Hepatocyte (in vitro differentiated cells): ENCODE measurements around the gene PIGR. TPM values are rescaled to one million over a fixed set of nuclear protein-coding genes. Genes with fewer than 3 reads are reported as not detected.

ENCODE experiments used
- DNase-seq: peaks from one replicate; pipeline ENCODE4 v3.0.0-alpha.2; 2016; ENCODE audit warnings: low spot score
- H2AFZ ChIP-seq: fragments of 200-600 bp; sonication (generic); 2 replicates; pipeline ENCODE4 v1.6.0; 2016; ENCODE audit warnings: antibody characterized with exemption, mild to moderate bottlenecking
- H3K27ac ChIP-seq: fragments of 200-600 bp; sonication (generic); 2 replicates; pipeline ENCODE4 v1.5.1; 2016; ENCODE audit warnings: mild to moderate bottlenecking
- H3K27me3 ChIP-seq: fragments of 200-600 bp; sonication (generic); 2 replicates; pipeline ENCODE4 v1.6.1; 2016
- H3K36me3 ChIP-seq: fragments of 200-600 bp; sonication (generic); replicated peaks from 2 replicates; pipeline ENCODE4 v1.5.1; 2016; ENCODE audit warnings: low read depth; ENCODE audit not compliant: insufficient read depth
- H3K4me1 ChIP-seq: fragments of 200-600 bp; sonication (generic); 2 replicates; pipeline ENCODE4 v1.5.1; 2016; ENCODE audit warnings: mild to moderate bottlenecking, moderate library complexity; ENCODE audit not compliant: insufficient read depth
- H3K4me2 ChIP-seq: fragments of 200-600 bp; sonication (generic); 2 replicates; pipeline ENCODE4 v1.6.0; 2016
- H3K4me3 ChIP-seq: fragments of 200-600 bp; sonication (generic); 2 replicates; pipeline ENCODE4 v1.5.1; 2016; ENCODE audit warnings: mild to moderate bottlenecking
- H3K79me2 ChIP-seq: fragments of 200-600 bp; sonication (generic); 2 replicates; pipeline ENCODE4 v1.6.0; 2017; ENCODE audit warnings: mild to moderate bottlenecking
- H3K9me2 ChIP-seq: fragments of 200-600 bp; sonication (generic); replicated peaks from 2 replicates; pipeline ENCODE4 v1.6.0; 2017; ENCODE audit warnings: mild to moderate bottlenecking; ENCODE audit not compliant: insufficient read depth
- H3K9me3 ChIP-seq: fragments of 200-600 bp; sonication (generic); 2 replicates; pipeline ENCODE4 v1.5.1; 2016; ENCODE audit warnings: low read depth, mild to moderate bottlenecking
- H4K20me1 ChIP-seq: fragments of 200-600 bp; sonication (generic); 2 replicates; pipeline ENCODE4 v1.6.0; 2016; ENCODE audit warnings: mild to moderate bottlenecking; ENCODE audit not compliant: insufficient read depth, poor library complexity, severe bottlenecking
- EZH2 ChIP-seq: fragments of 200-600 bp; sonication (generic); IDR thresholded peaks from 2 replicates; pipeline ENCODE4 v1.6.1; 2016; ENCODE audit warnings: antibody characterized with exemption, mild to moderate bottlenecking, borderline replicate concordance
- EZH2phosphoT487 ChIP-seq: fragments of 200-600 bp; sonication (generic); IDR thresholded peaks from one replicate; pipeline ENCODE4 v1.6.1; 2018; ENCODE audit warnings: antibody characterized with exemption, mild to moderate bottlenecking, low read depth, moderate library complexity; ENCODE audit not compliant: unreplicated experiment, severe bottlenecking
- WGBS: methylation state at CpG from one replicate; pipeline ENCODE4 v1.1.6; 2016; ENCODE audit warnings: low lambda C conversion rate; ENCODE audit errors: missing lambda C conversion rate; 5-methylcytosine and 5-hydroxymethylcytosine counted together
- polyA plus RNA-seq: library from polyadenylated mRNA; unstranded; fragments of >200 nt; fragmentation: Nextera tagmentation; extraction: Ambion mirVana; gene quantifications from 2 replicates; pipeline ENCODE4 v1.2.1, GENCODE V29; 2016
- total RNA-seq: library from RNA; depleted of rRNA; stranded (reverse); fragments of >200 nt; gene quantifications from 2 replicates; pipeline ENCODE4 v1.2.3, GENCODE V29; 2014
- TF ChIP-seq, protein P1 (sequence below): fragments of 200-600 bp; sonication (generic); IDR thresholded peaks from 2 replicates; pipeline ENCODE4 v1.5.1; 2016; ENCODE audit warnings: antibody characterized with exemption, mild to moderate bottlenecking; ENCODE audit not compliant: poor library complexity

Gene PIGR
- total and polyA plus RNA-seq, 2 experiments from 2014 or later = 8.1 to 22.9 TPM

DNA sequence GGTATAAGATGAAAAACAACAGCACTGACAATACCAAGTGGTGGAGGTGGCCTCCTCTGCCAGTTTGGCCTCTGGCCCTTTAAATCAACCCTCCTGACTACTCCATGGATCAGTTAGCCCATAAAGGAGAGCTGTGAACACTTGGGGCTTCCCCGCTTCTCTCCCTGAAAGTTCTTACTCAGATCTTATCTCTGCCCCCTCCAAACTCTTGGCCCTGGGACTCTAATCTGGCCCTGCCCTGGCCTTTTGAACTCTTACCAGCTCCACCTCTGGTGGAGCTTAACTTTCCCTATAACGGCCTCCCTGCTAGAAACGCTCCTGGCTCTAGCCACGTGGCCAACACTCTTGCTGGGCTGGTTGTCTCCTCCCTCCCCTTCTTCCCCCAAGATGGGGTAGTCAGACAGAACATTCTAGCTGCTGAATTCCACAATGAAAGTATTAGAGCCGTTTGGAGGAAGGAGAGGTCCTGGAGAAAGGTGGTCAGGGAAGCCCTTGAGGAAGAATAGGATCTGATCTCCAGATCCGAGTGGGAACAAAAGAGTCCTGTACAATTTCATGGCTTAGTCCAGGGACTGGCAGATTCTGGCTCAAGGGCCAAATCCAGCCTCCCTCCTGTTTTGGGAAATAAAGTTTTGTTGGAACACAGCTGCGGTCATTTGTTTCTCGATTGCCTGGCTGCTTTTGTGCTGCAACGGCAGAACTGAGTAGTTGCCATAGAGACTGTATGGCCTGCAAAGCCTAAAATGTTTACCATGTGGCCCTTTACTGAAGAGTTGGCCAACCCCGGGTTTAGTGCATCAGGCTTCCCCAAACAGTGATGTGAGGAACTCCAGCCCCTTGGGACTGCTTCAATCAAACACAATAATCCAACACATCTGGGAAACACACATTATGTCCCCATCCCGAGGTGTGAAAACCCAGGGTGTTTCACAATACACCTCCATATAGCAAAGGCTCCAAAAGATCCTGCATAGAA is 9.5 kb upstream of the PIGR start:
- Histone ChIP-seq H3K4me1 (peaks cover 37% of the 10 kb centered on the region), H3K4me3 (no peak overlapping the region), H3K9me2 (no peaks in the 10 kb centered on the region), H3K27me3 (no peaks in the 10 kb centered on the region), H3K79me2 (no peaks in the 10 kb centered on the region), H3K27ac (peak overlapping the region; percentile 49), H2AFZ (peak overlapping the region; percentile 7), H3K9me3 (no peaks in the 10 kb centered on the region), H3K36me3 (no peaks in the 10 kb centered on the region), H4K20me1 (no peaks in the 10 kb centered on the region), H3K4me2 (no peak overlapping the region)
- WGBS = 43% methylated on average over 11 of the region's 11 CpGs
- DNase-seq = peak; percentile 68
- no peak for TF ChIP-seq EZH2phosphoT487
- TF ChIP-seq, protein P1, sequence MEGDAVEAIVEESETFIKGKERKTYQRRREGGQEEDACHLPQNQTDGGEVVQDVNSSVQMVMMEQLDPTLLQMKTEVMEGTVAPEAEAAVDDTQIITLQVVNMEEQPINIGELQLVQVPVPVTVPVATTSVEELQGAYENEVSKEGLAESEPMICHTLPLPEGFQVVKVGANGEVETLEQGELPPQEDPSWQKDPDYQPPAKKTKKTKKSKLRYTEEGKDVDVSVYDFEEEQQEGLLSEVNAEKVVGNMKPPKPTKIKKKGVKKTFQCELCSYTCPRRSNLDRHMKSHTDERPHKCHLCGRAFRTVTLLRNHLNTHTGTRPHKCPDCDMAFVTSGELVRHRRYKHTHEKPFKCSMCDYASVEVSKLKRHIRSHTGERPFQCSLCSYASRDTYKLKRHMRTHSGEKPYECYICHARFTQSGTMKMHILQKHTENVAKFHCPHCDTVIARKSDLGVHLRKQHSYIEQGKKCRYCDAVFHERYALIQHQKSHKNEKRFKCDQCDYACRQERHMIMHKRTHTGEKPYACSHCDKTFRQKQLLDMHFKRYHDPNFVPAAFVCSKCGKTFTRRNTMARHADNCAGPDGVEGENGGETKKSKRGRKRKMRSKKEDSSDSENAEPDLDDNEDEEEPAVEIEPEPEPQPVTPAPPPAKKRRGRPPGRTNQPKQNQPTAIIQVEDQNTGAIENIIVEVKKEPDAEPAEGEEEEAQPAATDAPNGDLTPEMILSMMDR = no peak
- no peak for TF ChIP-seq EZH2

DNA sequence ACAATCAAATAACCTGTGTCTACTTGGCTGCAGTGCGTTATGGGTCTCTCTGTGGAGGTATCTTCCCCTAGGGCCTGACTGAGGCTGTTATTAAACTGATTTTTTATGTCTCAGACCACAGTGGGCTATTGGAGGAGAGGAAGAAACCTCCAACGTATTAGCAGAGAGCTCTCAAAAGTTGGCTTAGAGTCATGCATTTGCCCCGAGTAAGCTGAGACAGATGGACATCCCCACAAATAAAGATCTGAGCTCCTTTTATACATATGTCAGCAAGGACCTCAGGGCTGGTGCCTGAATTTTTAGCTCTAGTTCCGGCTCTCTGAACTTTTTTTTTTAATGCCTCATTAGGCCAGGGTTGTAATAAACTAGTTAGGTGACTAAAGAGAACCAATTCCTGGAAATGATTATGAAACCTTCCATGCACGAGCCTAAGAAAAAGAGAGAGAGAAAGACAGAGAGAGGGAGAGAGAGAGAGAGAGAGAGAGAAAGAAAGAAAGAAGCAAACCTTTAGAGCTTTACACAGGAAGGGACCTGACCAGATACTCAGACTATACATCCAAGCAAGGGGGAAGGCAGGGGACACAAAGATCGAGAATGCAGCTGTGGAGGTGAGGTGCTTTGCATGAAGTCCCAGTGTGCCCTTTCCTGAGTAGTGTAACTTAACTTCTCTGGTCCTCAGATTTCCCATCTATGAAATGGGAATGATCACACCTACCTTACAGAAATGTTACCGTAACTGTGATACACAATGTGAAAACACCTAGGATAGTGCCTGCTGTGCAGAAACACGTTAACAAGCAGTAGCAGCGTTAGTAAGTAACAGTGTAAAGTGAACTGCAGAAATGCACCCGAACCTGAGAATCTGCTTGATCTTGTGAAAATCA is 8.4 kb upstream of the PIGR start:
- Histone ChIP-seq H3K27me3 (no peaks in the 10 kb centered on the region), H3K79me2 (no peaks in the 10 kb centered on the region), H3K9me3 (no peaks in the 10 kb centered on the region), H3K36me3 (no peaks in the 10 kb centered on the region), H3K9me2 (no peaks in the 10 kb centered on the region), H3K4me1 (peaks cover 38% of the 10 kb centered on the region), H3K4me3 (no peak overlapping the region), H2AFZ (no peak overlapping the region), H3K27ac (peak overlapping the region; percentile 49), H3K4me2 (no peak overlapping the region), H4K20me1 (no peaks in the 10 kb centered on the region)
- TF ChIP-seq EZH2phosphoT487 = no peak
- TF ChIP-seq, protein P1 = no peak
- no peak for DNase-seq
- WGBS = 76% methylated on average over 10 of the region's 10 CpGs

DNA sequence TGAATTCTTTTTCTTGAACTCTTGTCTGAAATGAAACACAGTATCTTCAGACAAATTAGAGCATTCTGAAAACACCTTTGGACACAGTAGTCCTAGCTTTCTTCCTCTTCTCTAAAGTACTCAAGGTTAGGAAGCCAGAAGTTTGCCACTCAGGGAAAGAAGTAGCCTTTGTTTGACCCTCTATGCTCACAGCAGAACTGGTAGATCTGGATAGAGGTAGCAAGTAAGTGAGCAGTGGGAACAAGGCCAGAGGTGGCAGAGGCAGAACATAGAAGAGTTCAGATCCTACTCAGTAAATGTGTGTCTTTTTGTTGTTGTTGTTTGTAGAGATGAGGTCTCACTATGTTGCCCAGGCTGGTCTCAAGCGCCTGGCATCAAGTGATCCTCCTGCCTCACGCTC is 7.4 kb upstream of the PIGR start:
- Histone ChIP-seq H3K79me2 (no peaks in the 10 kb centered on the region), H3K27me3 (no peaks in the 10 kb centered on the region), H3K4me3 (no peak overlapping the region), H3K9me2 (no peaks in the 10 kb centered on the region), H3K27ac (peak overlapping the region; percentile 87), H2AFZ (no peak overlapping the region), H3K36me3 (no peaks in the 10 kb centered on the region), H3K4me1 (peaks cover 38% of the 10 kb centered on the region), H3K9me3 (no peaks in the 10 kb centered on the region), H4K20me1 (no peaks in the 10 kb centered on the region), H3K4me2 (no peak overlapping the region)
- WGBS = 89% methylated on average over 2 of the region's 2 CpGs
- DNase-seq = no peak
- TF ChIP-seq EZH2 (no peak), EZH2phosphoT487 (no peak)
- TF ChIP-seq, protein P1 = no peak
